ENCODE data around the gene TF.

Gene TF

GRCh38 chr3:133838296-133838789 is 92.2 kb downstream of the TF start:
- DNase-seq = no peak

- DNase-seq = no peak
Measured at GRCh38 chr3:133838916-133839800, 93.0 kb downstream of the TF start.

GRCh38 chr3:133840055-133840737 is 94.0 kb downstream of the TF start:
- DNase-seq = no peak

GRCh38 chr3:133840767-133841166 is 94.6 kb downstream of the TF start:
- DNase-seq = no peak

GRCh38 chr3:133841196-133841595 is 95.0 kb downstream of the TF start:
- DNase-seq = no peak

- no peak for DNase-seq
Measured at GRCh38 chr3:133842158-133842557, 96.0 kb downstream of the TF start.

- DNase-seq = no peak
Measured at GRCh38 chr3:133843634-133844033, 97.4 kb downstream of the TF start.

GRCh38 chr3:133845127-133845526 is 98.9 kb downstream of the TF start:
- DNase-seq = no peak
